HG03280 (cell line): ENCODE measurements around the gene CCDC82.

Experiments
- ATAC-seq: cut with Tn5 transposase; IDR thresholded peaks from one replicate; pipeline ENCODE4 v1.9.1; 2021; ENCODE audit warnings: mild to moderate bottlenecking, moderate library complexity; ENCODE audit not compliant: unreplicated experiment

Gene CCDC82

GRCh38 chr11:96309016-96309642 lies 80.6 kb downstream of the CCDC82 start:
- ATAC-seq = no peak

- ATAC-seq = no peak
Measured at GRCh38 chr11:96307776-96308140, 82.0 kb downstream of the CCDC82 start.

DNA sequence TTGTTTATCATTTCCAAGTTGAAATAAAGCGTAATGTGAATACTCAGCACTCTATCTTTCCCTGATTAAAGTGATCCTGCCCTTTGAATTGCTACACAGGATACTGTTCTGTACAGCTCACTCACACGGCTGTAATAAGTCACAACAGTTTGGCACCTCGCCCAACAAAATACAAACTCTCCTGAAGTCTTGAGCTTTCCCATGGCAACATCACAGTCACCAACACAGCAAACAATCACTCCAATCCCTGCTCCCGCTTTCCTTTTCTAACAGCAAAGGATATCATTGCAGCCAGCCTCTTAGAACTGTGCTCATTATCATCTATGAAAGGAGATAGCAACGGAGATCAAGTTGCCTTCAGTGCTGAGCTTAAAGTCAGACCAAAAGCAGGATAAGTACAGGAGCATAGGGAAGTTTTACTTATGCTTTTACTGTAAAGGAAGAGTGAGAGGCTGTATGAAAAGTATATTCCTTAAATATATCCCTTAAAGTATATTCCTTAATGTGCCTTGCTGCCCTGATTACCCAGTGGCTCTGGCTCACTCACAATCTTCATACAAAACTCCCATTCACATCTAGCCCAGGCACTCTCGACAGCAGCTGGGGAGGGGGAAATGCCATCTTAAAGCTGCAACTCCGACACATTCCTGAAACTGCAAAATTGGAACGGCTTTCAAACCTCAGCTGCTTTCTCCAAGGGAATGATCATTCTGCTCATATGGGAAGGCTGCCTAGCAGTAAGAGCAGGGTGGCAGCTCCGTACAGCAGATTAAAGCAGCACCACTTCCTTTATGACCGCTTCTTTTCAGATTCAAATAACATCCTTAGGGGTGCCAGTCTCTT lies 82.6 kb downstream of the CCDC82 start:
- ATAC-seq = no peak

- ATAC-seq = no peak
Measured at GRCh38 chr11:96306600-96306932, 83.1 kb downstream of the CCDC82 start.

GRCh38 chr11:96306071-96306470 lies 83.6 kb downstream of the CCDC82 start:
- no peak for ATAC-seq

- ATAC-seq = no peak
Measured at GRCh38 chr11:96303980-96304379, 85.7 kb downstream of the CCDC82 start.

DNA sequence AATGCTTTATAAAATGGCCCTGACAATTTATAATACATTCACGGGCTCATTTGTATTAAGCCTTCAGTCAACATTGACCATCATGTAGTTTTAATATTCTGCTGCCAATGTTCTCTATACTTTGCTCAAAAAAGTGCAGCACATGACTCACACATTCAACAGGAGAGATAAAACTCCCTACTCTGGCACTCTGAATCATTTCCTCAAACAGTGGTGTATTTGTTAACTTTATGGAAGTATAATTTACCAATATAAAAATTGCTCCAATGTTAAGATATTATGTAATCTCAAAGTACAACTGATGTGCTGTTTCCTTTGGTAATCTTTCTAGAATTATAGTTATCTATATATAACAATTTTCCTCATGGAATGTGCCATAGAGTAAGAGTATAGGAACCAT lies 86.6 kb downstream of the CCDC82 start:
- no peak for ATAC-seq
